ENCODE data around the gene APRT.

- TF ChIP-seq EZH2 (IDR thresholded peaks at IDR 0.05) (no peak), JUND (IDR thresholded peaks at IDR 0.05) (no peak), ZNF274 (IDR thresholded peaks at IDR 0.05; ENCODE audit: low read depth, low read length) (no peak), POLR2A (IDR thresholded peaks at IDR 0.05; ENCODE audit: borderline replicate concordance, extremely low read depth, insufficient read depth, insufficient read length) (no peak), CTCF (IDR thresholded peaks at IDR 0.05 in 2 of 3, conservative IDR thresholded peaks at IDR 0.05 in 1 of 3; ENCODE audit: borderline replicate concordance in 1 of 3, insufficient read depth in 1 of 3, low read depth in 2 of 3, low read length in 2 of 3) (no peak), SP1 (IDR thresholded peaks at IDR 0.05; ENCODE audit: low read depth) (no peak), ZBTB33 (IDR thresholded peaks at IDR 0.05; ENCODE audit: extremely low read depth, insufficient replicate concordance, low read length) (no peak), MAX (IDR thresholded peaks at IDR 0.05) (no peak), FOSL1 (IDR thresholded peaks at IDR 0.05; ENCODE audit: low read depth) (no peak), YY1 (IDR thresholded peaks at IDR 0.05; ENCODE audit: extremely low read depth, insufficient replicate concordance, low read depth, low read length) (no peak), REST (IDR thresholded peaks at IDR 0.05; ENCODE audit: low read depth) (no peak), CEBPB (IDR thresholded peaks at IDR 0.05; ENCODE audit: low read depth) (no peak)
Measured at GRCh38 chr16:88807142-88807625, 4.5 kb downstream of the APRT start.
